PC-9 (cell line): Measurements from ENCODE around the gene CHRNA9. TPM values are rescaled to one million over a fixed set of nuclear protein-coding genes. Genes with fewer than 3 reads are reported as not detected.

Source experiments
- BruUV-seq: library from RNA; stranded (reverse); fragments of 400-500 nt; replicated peaks from 2 replicates; lab custom pipeline; 2021; lab: Mats Ljungman, UMichigan
- CTCF ChIA-PET: fragments of 300-600 bp; sonication (Branson Sonifier 250); formaldehyde crosslinking; loops from one replicate; lab custom pipeline; 2022; ENCODE audit warnings: antibody characterized with exemption; lab: Charles Lee
- POLR2A ChIA-PET: fragments of 300-600 bp; sonication (Branson Sonifier 250); formaldehyde crosslinking; loops from one replicate; lab custom pipeline; 2022; ENCODE audit warnings: antibody characterized with exemption; ENCODE audit not compliant: unreplicated experiment; lab: Charles Lee
- DNase-seq, 2 experiments: peaks; one replicate each; pipeline versions ENCODE4 v3.0.0 to v3.0.0-alpha.2; 2015 to 2022; ENCODE audit warnings: mixed read lengths in 1 of 2
- H2AFZ ChIP-seq: fragments of 200-600 bp; sonication (generic); 2 replicates; pipeline ENCODE4 v1.8.1; 2017; ENCODE audit warnings: antibody characterized with exemption
- H3F3A ChIP-seq: fragments of 200-600 bp; sonication (generic); 2 replicates; pipeline ENCODE4 v1.8.1; 2017; ENCODE audit warnings: antibody characterized with exemption, mild to moderate bottlenecking, low read depth; ENCODE audit not compliant: insufficient read depth
- H3K27ac ChIP-seq: fragments of 200-600 bp; sonication (generic); 2 replicates; pipeline ENCODE4 v1.6.1; 2016; ENCODE audit warnings: mixed run types
- H3K27me3 ChIP-seq: fragments of 200-600 bp; sonication (generic); 2 replicates; pipeline ENCODE4 v1.6.1; 2016; ENCODE audit warnings: low read depth, mixed run types; ENCODE audit not compliant: insufficient read depth
- H3K36me3 ChIP-seq: fragments of 200-600 bp; sonication (generic); 2 replicates; pipeline ENCODE4 v1.6.1; 2016; ENCODE audit warnings: low read depth, mixed run types
- H3K4me1 ChIP-seq: fragments of 200-600 bp; sonication (generic); replicated peaks from 2 replicates; pipeline ENCODE4 v1.6.1; 2016; ENCODE audit warnings: mixed run types; ENCODE audit not compliant: insufficient read depth
- H3K4me2 ChIP-seq: fragments of 200-600 bp; sonication (generic); 2 replicates; pipeline ENCODE4 v1.6.1; 2017; ENCODE audit warnings: mixed run types
- H3K4me3 ChIP-seq: fragments of 200-600 bp; sonication (generic); 2 replicates; pipeline ENCODE4 v1.6.1; 2016; ENCODE audit warnings: mixed run types
- H3K79me2 ChIP-seq: fragments of 200-600 bp; sonication (generic); 2 replicates; pipeline ENCODE4 v1.6.1; 2017; ENCODE audit warnings: low read depth, mixed run types
- H3K9me2 ChIP-seq: fragments of 200-600 bp; sonication (generic); 2 replicates; pipeline ENCODE4 v1.8.1; 2017; ENCODE audit warnings: mild to moderate bottlenecking; ENCODE audit not compliant: insufficient read depth
- H3K9me3 ChIP-seq: fragments of 200-600 bp; sonication (generic); 2 replicates; pipeline ENCODE4 v1.8.1; 2016; ENCODE audit warnings: low read depth; ENCODE audit not compliant: insufficient read depth
- H4K20me1 ChIP-seq: fragments of 200-600 bp; sonication (generic); 2 replicates; pipeline ENCODE4 v1.8.1; 2017; ENCODE audit not compliant: insufficient read depth
- CTCF ChIP-seq: fragments of 200-600 bp; sonication (generic); conservative IDR thresholded peaks from 2 replicates; pipeline ENCODE4 v1.6.1; 2017; ENCODE audit warnings: mixed run types, antibody characterized with exemption, mild to moderate bottlenecking, moderate library complexity
- EZH2 ChIP-seq: fragments of 200-600 bp; sonication (generic); IDR thresholded peaks from 2 replicates; pipeline ENCODE4 v1.8.0; 2017; ENCODE audit warnings: antibody characterized with exemption, low read depth
- intact Hi-C: fragments of 100-400 bp; cut with micrococcal nuclease; formaldehyde crosslinking; loops from one replicate; pipeline ENCODE4 v1.10.0; 2022; ENCODE audit not compliant: unreplicated experiment
- total RNA-seq: library from RNA; stranded (reverse); gene quantifications from 2 replicates; pipeline ENCODE4 v1.2.3, GENCODE V29; 2021

The CHRNA9 gene
- total RNA-seq, 1 experiment from 2014 or later, result not detected

- Histone ChIP-seq H3K4me1 (peaks cover 20% of the 10 kb centered on the region), H4K20me1 (no peaks in the 10 kb centered on the region), H3F3A (peaks cover 1% of the 10 kb centered on the region; the same call in 1 of the 2 replicates), H3K27me3 (no peaks in the 10 kb centered on the region), H3K9me2 (no peaks in the 10 kb centered on the region), H3K36me3 (no peaks in the 10 kb centered on the region), H3K4me3 (no peak overlapping the region), H3K27ac (no peak overlapping the region; the same call in 1 of the 2 replicates), H2AFZ (no peak overlapping the region), H3K4me2 (0 out of 2 replicates have a peak overlapping the region, but pooled peaks have one; percentile 7), H3K79me2 (no peaks in the 10 kb centered on the region), H3K9me3 (no peaks in the 10 kb centered on the region)
- no TSS peak for BruUV-seq
- TF ChIP-seq EZH2 (no peak), CTCF (no peak)
- POLR2A ChIA-PET, result no interaction called here
- no peak for DNase-seq
- intact Hi-C loops, result no loop called here
- CTCF ChIA-PET, result no interaction called here
These were observed 4.9 kb downstream of the CHRNA9 start for GRCh38 chr4:40340030-40340429.

GRCh38 chr4:40347472-40347871 is 12.3 kb downstream of the CHRNA9 start:
- no TSS peak for BruUV-seq
- H2AFZ ChIP-seq, result no peak overlapping the region
- no peaks in the 10 kb centered on the region for H3K79me2 ChIP-seq
- DNase-seq, result no peak
- no peaks in the 10 kb centered on the region for H3K27me3 ChIP-seq
- H3K4me1 ChIP-seq, result peaks cover 19% of the 10 kb centered on the region
- no peaks in the 10 kb centered on the region for H3K9me3 ChIP-seq
- peaks cover 22% of the 10 kb centered on the region for H3F3A ChIP-seq
- CTCF ChIA-PET, result no interaction called here
- H4K20me1 ChIP-seq, result no peaks in the 10 kb centered on the region
- intact Hi-C loops, result no loop called here
- no peak overlapping the region for H3K27ac ChIP-seq
- H3K36me3 ChIP-seq, result no peaks in the 10 kb centered on the region
- no peak overlapping the region for H3K4me3 ChIP-seq
- H3K4me2 ChIP-seq, result no peak overlapping the region
- POLR2A ChIA-PET, result no interaction called here
- TF ChIP-seq CTCF, result no peak
- TF ChIP-seq EZH2, result no peak
- no peaks in the 10 kb centered on the region for H3K9me2 ChIP-seq

GRCh38 chr4:40348000-40348399 is 12.9 kb downstream of the CHRNA9 start:
- Histone ChIP-seq H3K79me2 (no peaks in the 10 kb centered on the region), H3K36me3 (no peaks in the 10 kb centered on the region), H3K4me1 (peaks cover 19% of the 10 kb centered on the region), H4K20me1 (no peaks in the 10 kb centered on the region), H3K27ac (no peak overlapping the region), H3K4me3 (no peak overlapping the region), H3F3A (peaks cover 22% of the 10 kb centered on the region), H3K9me3 (no peaks in the 10 kb centered on the region), H3K27me3 (no peaks in the 10 kb centered on the region), H3K9me2 (no peaks in the 10 kb centered on the region), H3K4me2 (no peak overlapping the region), H2AFZ (no peak overlapping the region)
- no peak for DNase-seq
- ChIA-PET CTCF (no interaction called here), POLR2A (no interaction called here)
- TF ChIP-seq CTCF, result no peak
- TF ChIP-seq EZH2, result no peak
- intact Hi-C loops, result no loop called here
- no TSS peak for BruUV-seq
